Heart right ventricle (tissue), 16 donors: ENCODE measurements around the gene CCDC86. TPM values are rescaled to one million over a fixed set of nuclear protein-coding genes. Genes with fewer than 3 reads are reported as not detected.

Experiments
- ATAC-seq, 8 donors: fragments of 200-7000 bp; cut with Tn5 transposase; one replicate each; pipeline ENCODE4 v1.9.1; 2020; ENCODE audit warnings: mild to moderate bottlenecking in 8 of 8, moderate library complexity in 8 of 8, moderate number of reproducible peaks in 1 of 8
- DNase-seq, 2 donors: peaks; one replicate each; pipeline ENCODE4 v3.0.0-alpha.2; 2020
- H3K27ac ChIP-seq, 10 donors: fragments of 200-600 bp; sonication (generic) in 2 of 10; one replicate each; pipeline versions ENCODE4 v1.5.0 to v1.8.0; 2020 to 2022; ENCODE audit warnings: mild to moderate bottlenecking in 3 of 10
- H3K27me3 ChIP-seq, 7 donors: fragments of 200-600 bp; one replicate each; pipeline ENCODE4 v1.8.0; 2021 to 2022; ENCODE audit warnings: mild to moderate bottlenecking in 2 of 7
- H3K36me3 ChIP-seq, 9 donors: fragments of 200-600 bp; sonication (generic) in 1 of 9; one replicate each; pipeline versions ENCODE4 v1.5.0 to v1.8.0; 2020 to 2022; ENCODE audit warnings: mild to moderate bottlenecking in 2 of 9
- H3K4me1 ChIP-seq, 9 donors: fragments of 200-600 bp; sonication (generic) in 1 of 9; one replicate each; pipeline versions ENCODE4 v1.5.0 to v1.8.0; 2020 to 2022; ENCODE audit warnings: mild to moderate bottlenecking in 4 of 9
- H3K4me3 ChIP-seq, 10 donors: fragments of 200-600 bp; sonication (generic) in 2 of 10; one replicate each; pipeline versions ENCODE4 v1.5.0 to v1.8.0; 2020 to 2022; ENCODE audit warnings: mild to moderate bottlenecking in 7 of 10, moderate library complexity in 2 of 10
- H3K9me3 ChIP-seq, 11 donors: fragments of 200-600 bp in 10 of 11; sonication (generic) in 2 of 11; one replicate each; pipeline versions ENCODE4 v1.5.0 to v1.8.0; 2013 to 2022; ENCODE audit warnings: mild to moderate bottlenecking in 2 of 11, control low read depth in 1 of 11, moderate library complexity in 1 of 11
- CTCF ChIP-seq, 9 donors: fragments of 200-600 bp; sonication (generic) in 2 of 9; IDR thresholded peaks; one replicate each; pipeline versions ENCODE4 v1.5.0 to v1.8.0; 2021 to 2022; ENCODE audit warnings: antibody characterized with exemption in 9 of 9, mild to moderate bottlenecking in 5 of 9, moderate library complexity in 1 of 9
- WGBS, 2 donors: extraction: QIAGEN DNeasy Blood & Tissue Kit; methylation state at CpG; one replicate each; pipeline ENCODE4 v1.1.7; 2013; ENCODE audit warnings: inconsistent platforms in 1 of 2; 5-methylcytosine and 5-hydroxymethylcytosine counted together
- intact Hi-C, 10 donors: fragments of 100-400 bp; cut with DNase I; formaldehyde crosslinking; loops; one replicate each; pipeline versions ENCODE4 v1.11.1 to v1.14.2; 2022
- polyA plus RNA-seq, 2 donors: library from polyadenylated mRNA; stranded (reverse); fragments of 200-250 nt; gene quantifications; one replicate each; pipeline ENCODE4 v1.2.3, GENCODE V29; 2013
- total RNA-seq, 10 donors: library from RNA; stranded (reverse); fragmentation: NEBNext Ultra II Directional in 3 of 10; extraction: Animal tissue kit (Norgen Biotek cat#: 25700) in 3 of 10; gene quantifications; one replicate each; pipeline versions ENCODE4 v1.2.1 to v1.2.4, GENCODE V29; 2021 to 2023
- donor health status: Arrhythmogenic right ventricular cardiomyopathy.
- donor health status: ischemic (EF 13 %, LVEDD 7.1; RV severe dilation, severe dysfunction).
- donor health status: healthy with polysubstance abuse.
- donor health status: DM: no; HTN: yes; CAD: no.
- donor health status: DM: no; HTN: no; CAD: no.
- donor health status: ischemic (EF 25% LVEDD 6.9; RV normal size, moderate dysfunction).
- donor health status: ischemic (EF 25% LVEDD 5.7; RV mildly dilated, moderate dysfunction).
- donor health status: healthy.
- donor health status: DM: yes; HTN: yes; CAD: no.
- donor health status: Ischemic cardiomyopathy.
- donor health status: ischemic (EF 35%, LVEDD 5.7; RV mildly dilated, moderate dysfunction).
- donor health status: nonischemic (EF 11% LVEDD 7.7; RV severe dilation, severe dysfunction).
- donor health status: DM: yes; HTN: yes; CAD: no.
- donor health status: PGD.
- donor health status: ischemic (EF 29% LVEDD 5.4; RV normal size, mild dysfunction).
- donor health status: nonischemic (EF 23%, LVEDD 6.1; RV moderate dilation, normal function).

Gene CCDC86
- total and polyA plus RNA-seq, 12 donors: 6.6 to 26.5 (median 9.2) TPM

DNA sequence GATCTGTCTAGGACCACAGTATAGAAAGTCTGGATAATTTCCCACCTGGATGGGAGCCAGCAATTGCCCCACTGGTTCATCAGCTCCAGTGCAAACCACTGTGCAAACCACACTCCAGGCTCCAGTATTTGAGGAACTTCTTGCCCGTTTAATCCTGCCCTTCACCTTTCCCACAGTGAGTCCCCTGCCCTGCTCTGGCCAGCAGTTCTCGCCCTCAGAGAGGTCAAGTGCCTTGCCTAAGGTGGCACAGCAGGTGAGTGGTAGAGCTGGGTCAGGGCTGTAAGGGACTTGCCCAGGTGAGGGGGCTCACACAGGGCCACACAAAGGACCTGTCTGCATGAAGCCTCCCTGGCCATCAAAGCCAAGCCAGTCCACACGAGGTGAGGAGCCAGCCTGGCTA lies 32.7 kb upstream of the CCDC86 start:
- TF ChIP-seq CTCF (IDR thresholded peaks at IDR 0.05): no peak
- Histone ChIP-seq H3K27ac (no peak overlapping the region), H3K27me3 (peaks cover 0 to 9% (median 0%) of the 10 kb centered on the region in 7 donors), H3K9me3 (no peaks in the 10 kb centered on the region), H3K36me3 (no peaks in the 10 kb centered on the region), H3K4me1 (peaks cover 0 to 8% (median 0%) of the 10 kb centered on the region in 9 donors), H3K4me3 (no peak overlapping the region)
- ATAC-seq (peak in 1 of 8 donors; percentile 32), DNase-seq (no peak)
- intact Hi-C loops: no loop called here
- WGBS, 2 donors: 78 to 79% methylated on average over 3 of the region's 3 CpGs

GRCh38 chr11:60809691-60810090 lies 32.2 kb upstream of the CCDC86 start:
- DNase-seq: no peak
- Histone ChIP-seq H3K27me3 (peaks cover 0 to 9% (median 0%) of the 10 kb centered on the region in 7 donors), H3K36me3 (no peaks in the 10 kb centered on the region), H3K4me3 (no peak overlapping the region), H3K4me1 (peaks cover 0 to 8% (median 0%) of the 10 kb centered on the region in 9 donors), H3K9me3 (no peaks in the 10 kb centered on the region), H3K27ac (no peak overlapping the region)
- intact Hi-C loops: no loop called here
- no peak for TF ChIP-seq CTCF (IDR thresholded peaks at IDR 0.05)
- ATAC-seq: peak in 2 of 8 donors; percentile 10 to 43
- WGBS, 2 donors: 90 to 93% methylated on average over 11 of the region's 11 CpGs

DNA sequence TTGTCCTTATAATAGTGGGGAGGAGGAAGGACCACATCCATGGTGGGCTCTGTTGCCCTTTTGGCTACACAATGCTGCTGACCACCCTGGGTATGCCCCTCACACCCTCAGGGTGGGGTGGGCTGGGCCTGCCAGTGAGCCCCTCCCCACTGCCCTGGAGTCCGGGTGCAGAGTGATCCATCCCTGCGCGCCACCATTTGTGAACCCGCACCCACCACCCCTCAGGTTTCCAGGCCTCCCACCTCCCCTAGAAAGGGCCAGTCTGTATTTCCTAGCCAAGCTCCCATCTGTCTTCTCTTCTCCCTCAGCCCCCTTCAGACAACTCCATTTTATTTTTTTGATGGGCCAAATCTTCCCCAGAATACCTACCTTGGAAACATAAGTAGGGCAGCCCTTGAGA lies 31.8 kb upstream of the CCDC86 start:
- Histone ChIP-seq H3K9me3 (no peaks in the 10 kb centered on the region), H3K27ac (peak overlapping the region in 1 of 10 donors; percentile 41), H3K36me3 (no peaks in the 10 kb centered on the region), H3K27me3 (peaks cover 0 to 9% (median 0%) of the 10 kb centered on the region in 7 donors), H3K4me1 (peaks cover 0 to 8% (median 0%) of the 10 kb centered on the region in 9 donors), H3K4me3 (no peak overlapping the region)
- intact Hi-C loops: no loop called here
- ATAC-seq (no peak), DNase-seq (no peak)
- WGBS, 2 donors: 93 to 95% methylated on average over 4 of the region's 4 CpGs
- no peak for TF ChIP-seq CTCF (IDR thresholded peaks at IDR 0.05)

GRCh38 chr11:60810569-60810968 lies 31.3 kb upstream of the CCDC86 start:
- Histone ChIP-seq H3K27me3 (peaks cover 0 to 5% (median 0%) of the 10 kb centered on the region in 7 donors), H3K9me3 (no peaks in the 10 kb centered on the region), H3K4me1 (peaks cover 0 to 8% (median 0%) of the 10 kb centered on the region in 9 donors), H3K27ac (peak overlapping the region in 5 of 10 donors; percentile 5 to 43 (median 26)), H3K4me3 (no peak overlapping the region), H3K36me3 (no peaks in the 10 kb centered on the region)
- ATAC-seq (peak; percentile 17 to 73 (median 45)), DNase-seq (no peak)
- 47 to 58% methylated on average over 8 of the region's 8 CpGs for WGBS, 2 donors
- intact Hi-C loops: no loop called here
- no peak for TF ChIP-seq CTCF (IDR thresholded peaks at IDR 0.05)
